Hematopoietic multipotent progenitor cell treated with erythropoietin and hydrocortisone succinate and interleukin-3 and kit ligand, for 4 days (in vitro differentiated cells): ENCODE data around the gene MATN3.
A peak's percentile ranks its signal among the peaks of the same experiment; 100 is the strongest.

Experiments used
- DNase-seq: peaks from one replicate; pipeline ENCODE4 v3.0.0-alpha.2; 2015

MATN3 gene, protein sequence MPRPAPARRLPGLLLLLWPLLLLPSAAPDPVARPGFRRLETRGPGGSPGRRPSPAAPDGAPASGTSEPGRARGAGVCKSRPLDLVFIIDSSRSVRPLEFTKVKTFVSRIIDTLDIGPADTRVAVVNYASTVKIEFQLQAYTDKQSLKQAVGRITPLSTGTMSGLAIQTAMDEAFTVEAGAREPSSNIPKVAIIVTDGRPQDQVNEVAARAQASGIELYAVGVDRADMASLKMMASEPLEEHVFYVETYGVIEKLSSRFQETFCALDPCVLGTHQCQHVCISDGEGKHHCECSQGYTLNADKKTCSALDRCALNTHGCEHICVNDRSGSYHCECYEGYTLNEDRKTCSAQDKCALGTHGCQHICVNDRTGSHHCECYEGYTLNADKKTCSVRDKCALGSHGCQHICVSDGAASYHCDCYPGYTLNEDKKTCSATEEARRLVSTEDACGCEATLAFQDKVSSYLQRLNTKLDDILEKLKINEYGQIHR

DNA sequence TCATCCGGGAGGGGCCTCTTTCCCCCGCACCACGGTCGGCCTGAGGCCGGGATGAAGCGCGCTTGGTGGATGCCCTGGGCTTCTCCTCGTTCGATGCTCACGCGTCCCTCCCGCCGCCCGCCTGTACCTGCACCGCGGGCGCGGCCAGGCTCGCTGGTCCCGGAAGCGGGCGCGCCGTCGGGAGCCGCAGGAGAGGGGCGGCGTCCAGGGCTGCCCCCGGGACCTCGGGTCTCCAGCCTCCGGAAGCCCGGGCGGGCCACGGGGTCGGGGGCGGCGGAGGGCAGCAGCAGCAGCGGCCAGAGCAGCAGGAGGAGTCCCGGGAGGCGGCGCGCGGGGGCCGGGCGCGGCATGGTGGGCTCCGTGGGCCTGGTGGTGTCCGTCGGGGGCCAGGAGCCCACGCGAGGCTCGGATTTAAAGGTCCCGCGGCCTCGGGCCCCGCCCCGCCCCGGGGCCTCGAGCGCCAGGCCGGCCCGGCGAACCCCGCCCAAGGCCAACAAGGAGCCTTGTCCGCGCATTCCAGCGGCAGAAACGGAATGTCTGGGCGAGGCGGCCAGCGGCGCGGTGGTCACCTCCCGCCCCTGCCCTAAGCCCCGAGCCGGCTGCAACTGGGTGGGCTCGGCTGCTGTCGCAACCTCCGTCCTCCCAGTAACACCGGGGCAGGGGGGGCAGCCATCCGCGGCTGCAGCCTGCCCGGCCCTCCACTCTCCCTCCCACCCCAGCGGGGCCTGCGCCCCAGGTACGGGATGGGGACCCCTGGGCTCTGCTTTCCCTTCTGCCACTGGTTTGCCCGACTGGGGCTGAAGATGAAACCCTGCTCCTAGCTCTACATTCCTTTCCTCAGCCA, at the start of gene MATN3:
Gene MATN3, minus strand, starts transcription at position 387 of the 844 bp plus-strand sequence. Its CDS starts 37 bp downstream, at position 350.
- no peak for DNase-seq

DNA sequence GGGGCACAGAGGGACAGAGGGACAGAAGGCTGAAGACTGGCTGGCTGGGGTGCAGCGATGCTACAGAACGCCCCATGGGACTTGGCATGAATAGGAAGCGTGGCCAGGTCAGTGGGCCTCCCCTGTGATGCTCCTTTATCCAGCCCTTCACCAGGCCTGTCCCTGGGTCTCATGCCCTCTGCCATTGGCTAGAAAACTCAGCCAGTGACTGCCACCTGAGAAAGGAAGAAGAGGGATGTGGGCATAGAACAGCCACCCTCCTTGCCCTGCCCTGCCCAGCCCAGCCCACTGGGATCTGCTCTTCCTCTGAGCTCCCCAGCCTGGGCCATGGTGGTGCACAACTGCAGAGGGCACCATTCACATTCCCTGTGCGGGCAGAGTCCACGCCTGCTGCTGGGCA, 49.5 kb upstream of the MATN3 start:
- DNase-seq = no peak

DNA sequence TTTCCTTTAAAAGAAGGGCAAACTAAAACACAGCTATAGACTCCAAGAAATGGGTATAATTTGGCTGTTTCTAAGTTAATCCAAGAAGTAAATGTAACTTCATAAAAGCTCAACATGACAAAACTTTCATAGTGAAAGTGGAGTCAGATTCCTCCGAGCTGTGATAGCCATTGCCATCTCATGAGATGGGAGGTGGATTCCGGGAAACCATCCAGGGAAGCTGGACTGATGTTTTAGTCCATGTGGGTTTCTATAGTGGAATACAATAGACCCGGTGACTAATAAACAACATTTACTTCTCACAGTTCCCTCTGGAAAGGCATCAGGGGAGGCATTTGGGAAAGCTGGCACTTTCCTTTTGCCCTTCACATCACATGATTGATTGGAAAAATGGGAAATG, 49.0 kb upstream of the MATN3 start:
- DNase-seq = no peak

DNA sequence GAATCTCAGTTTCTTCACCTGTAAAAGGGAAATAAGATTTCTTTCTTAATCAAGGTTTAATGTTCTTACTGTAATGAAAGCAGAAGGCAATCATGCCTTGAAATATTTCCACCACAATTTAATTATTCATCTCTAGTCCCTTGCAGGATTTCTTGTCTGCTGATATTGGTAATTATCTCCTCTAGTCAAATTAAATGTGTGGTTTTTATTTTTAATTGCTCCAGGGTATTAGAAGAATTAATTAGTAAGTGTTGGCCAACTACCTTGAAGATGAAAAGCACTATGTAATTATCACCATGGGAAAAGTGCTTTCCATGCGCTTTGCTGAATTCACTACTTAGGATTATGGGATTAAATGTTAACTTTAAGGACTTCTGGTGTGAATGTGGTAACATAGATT, 47.6 kb upstream of the MATN3 start:
- DNase-seq = no peak

DNA sequence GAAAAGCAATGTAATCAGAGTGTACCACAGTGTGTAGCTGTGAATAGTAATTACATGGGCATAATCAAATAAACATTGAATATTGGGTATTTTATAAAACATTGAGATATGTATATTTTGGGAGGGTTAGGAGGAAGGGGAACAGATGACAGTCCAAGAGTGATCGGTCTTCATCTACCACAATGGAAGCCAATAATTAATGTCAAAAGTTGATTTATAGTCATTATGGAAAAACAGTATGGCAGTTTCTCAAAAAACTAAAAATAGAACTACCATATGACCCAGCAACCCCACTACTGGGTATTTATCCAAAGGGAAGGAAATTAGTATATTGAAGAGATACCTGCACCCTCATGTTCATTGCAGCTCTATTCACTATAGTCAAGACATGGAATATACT, 44.8 kb upstream of the MATN3 start:
- DNase-seq = no peak

DNA sequence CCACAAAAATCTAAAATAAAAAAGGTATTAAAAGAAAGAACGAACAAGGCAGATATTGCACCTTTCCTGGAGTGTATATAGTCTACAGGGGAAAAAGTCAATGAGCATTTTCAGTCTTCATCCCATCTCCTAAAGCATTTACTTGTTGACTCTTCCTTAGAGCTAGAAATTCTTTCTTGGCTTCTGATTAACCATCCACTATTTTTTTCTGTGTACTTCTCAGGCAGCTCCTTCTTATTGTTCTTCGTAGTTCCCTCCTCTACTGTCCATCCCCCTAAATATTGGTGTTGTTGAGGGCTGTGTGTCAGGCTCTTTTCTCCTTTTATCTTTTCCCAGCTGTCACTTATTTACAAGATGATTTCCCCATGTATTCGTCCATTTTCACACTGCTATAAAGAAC, 42.5 kb upstream of the MATN3 start:
- DNase-seq = no peak

DNA sequence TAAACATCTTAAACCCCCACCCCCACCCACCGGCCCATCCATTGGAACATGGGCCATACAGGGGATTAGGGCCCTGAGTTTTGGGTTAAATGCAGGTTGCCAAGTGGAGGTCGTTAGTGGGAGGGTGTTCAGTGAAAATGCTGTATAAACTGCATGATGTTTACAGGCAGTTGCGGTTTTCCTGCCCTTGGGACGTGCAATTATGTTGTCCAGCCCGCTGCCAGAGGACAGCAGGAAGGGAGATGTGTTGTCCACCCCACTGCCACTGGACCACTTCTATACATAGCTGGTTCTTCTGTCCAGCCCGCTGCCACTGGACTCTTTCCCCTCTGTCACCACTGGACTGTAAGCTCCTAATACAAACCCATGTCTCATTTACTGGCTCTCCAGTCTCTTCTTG, 41.7 kb upstream of the MATN3 start:
- no peak for DNase-seq

DNA sequence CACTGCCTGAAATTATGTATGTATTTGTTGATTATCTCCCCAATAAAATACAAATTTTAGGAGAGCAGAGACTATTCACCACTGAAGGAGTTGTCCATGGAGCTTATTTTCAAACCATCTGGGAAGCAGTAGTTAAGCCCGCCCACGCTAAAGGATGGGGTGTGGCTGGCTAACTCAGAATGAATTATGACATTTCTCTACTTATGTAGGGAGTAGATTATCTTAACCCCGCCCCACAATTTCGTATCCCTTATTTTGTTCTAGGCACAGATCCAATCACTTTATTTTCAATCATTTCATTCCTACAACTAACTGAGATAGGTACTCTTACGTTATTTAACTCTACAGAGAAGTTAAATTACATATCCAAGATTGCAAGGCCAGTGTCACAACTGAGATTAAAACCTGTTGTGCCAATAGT, 40.4 kb upstream of the MATN3 start:
- peak; percentile 86 for DNase-seq

DNA sequence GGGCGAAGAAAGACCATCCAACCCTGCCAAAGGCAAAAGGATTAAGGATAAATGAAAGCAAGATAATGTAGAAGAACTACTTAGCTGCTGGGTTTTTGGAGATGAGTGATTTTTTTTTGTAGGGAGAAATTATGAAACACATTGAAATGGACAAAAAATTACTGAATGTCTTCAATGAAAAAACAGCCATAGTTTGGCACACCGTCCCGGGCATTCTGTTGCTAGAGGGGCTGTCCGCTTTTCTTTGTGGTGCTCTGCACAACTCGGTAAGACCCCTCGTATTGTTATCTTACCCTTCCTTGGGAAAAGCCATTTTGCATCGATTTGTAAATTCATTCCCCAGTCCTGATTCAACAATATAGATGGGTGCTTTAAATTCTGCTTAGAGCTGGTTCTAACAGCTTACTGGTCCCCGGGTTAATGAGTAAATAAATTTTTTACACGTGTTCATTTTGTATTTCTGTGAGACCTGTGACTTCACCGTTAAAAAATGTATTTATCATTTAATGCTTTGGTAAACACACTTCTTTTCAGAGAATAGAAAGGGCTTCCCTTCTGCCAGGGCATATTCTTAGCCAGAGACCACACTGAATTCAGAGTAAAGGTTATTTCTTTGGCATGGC, 39.9 kb upstream of the MATN3 start:
- no peak for DNase-seq

DNA sequence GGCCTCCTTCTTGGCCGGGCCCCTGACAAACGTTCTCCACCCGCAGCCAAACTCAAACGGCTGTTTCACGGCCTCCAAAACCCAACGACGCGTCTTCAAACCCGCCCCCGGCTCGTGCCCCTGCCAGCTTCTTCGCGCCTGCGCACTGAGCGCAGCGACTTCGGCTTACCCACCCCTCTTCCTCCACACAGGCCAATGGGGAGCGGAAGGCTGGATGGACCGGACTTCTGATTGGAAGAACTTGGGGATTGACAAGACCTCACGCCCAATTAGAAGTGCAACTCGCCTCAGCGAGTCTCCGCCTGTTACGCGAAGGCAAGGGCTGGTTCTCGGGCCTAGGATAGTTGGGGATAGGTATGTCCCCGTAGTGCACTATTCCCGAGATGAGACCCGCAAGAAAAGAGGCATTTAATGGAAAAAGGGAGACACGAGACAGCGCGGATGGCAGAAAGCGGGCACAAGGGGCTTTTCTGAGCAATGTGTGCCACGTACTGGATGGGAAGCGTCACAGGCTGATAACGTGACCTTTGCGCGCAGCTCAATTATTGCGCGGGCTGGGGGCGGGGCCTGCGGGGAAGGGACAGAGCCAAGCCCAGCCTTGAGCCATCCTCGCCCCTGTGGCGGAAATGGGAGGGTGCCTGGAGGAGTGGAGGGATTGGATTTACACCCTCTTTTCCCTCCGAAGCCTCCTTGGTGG, 39.2 kb upstream of the MATN3 start, which contains the start of gene LAPTM4A:
Gene LAPTM4A, minus strand, starts transcription at position 97 of the 697 bp plus-strand sequence. CDS start 108 bp downstream, outside the sequence.
- DNase-seq = peak; percentile 100

DNA sequence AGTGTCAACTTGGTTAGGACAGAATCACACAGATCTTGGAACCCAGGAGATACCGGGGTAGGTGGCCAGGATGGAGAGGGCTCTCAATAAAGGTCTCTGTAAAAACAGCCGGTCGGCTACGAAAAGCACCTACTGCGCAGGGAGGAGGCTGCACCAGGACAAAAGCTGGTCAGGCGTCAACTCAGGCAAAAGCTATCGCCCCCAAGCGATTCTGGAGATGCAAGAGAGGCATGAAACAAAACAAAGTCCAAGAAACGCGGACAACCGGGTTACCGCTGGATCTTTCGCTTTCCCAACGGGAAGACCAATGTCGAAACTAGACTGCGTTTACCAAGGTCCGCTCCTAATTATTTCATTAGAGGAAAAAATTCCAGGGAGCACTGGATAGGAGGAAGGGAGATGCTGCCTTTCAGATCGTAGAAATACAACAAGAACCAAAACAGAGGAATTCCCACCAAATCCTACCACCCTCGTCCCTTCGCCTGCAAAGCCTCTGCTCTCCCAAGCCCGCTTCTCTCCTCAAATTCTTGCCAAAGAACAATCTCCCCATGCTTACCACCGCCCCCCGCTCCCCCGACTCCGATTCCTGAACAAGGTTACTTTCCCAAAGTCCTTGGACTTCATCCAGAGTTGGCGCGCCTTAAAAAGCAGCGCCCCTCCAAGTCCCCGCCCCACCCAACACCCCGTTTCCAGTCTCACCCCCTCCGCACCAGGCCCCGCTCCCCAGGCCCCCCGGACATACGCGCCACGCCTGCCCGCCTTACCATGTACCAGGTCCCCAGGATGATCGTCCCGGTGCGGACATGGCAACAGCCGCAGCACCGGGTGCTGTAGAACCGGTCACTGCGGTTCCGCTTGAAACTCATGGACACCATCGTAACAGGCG, 38.4 kb upstream of the MATN3 start:
- DNase-seq = peak; percentile 78

DNA sequence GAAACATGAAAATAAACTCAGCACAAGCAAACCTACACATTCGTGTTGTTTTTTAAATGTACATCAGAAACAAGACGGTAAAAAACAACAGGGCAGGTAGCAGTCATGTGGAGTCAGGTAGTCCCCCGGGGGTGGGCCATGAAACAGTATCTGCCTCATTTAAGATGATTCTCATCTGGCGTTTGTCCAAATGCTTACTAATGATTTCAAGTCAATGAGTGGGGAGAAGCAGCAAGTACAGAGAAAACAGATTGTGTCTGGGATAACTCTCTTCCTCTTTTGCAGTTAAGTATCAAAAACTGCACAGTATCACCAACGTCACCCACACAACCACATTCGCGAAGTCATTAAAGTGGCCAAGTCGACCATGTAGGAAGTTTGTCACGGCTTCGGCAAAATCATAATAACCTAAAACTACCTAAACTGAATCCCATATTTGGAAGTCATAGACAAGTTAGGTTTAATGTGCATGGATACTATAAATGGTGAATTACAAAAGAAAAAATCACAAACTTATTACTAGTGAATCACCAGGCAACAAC, 37.7 kb upstream of the MATN3 start:
- peak; percentile 94 for DNase-seq

DNA sequence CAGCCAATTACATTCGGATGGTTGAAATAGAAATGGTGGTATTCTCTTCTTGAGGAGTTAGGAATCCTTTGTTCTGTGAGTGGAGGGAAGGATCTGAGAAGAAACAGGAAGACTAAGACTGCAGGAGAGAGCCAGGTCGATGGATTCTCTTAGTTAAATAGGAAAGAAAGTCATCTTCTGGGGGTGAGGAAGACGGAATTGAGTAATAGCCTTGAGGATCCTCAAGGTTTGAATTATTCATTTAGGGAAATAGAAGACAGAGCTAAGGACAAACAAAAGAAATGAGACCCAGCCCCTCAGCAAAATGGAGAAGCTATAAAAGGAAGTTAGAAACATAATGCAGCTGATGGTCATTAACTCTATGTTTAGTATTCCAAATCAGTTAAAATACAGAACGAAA, 37.2 kb upstream of the MATN3 start:
- peak; percentile 59 for DNase-seq

DNA sequence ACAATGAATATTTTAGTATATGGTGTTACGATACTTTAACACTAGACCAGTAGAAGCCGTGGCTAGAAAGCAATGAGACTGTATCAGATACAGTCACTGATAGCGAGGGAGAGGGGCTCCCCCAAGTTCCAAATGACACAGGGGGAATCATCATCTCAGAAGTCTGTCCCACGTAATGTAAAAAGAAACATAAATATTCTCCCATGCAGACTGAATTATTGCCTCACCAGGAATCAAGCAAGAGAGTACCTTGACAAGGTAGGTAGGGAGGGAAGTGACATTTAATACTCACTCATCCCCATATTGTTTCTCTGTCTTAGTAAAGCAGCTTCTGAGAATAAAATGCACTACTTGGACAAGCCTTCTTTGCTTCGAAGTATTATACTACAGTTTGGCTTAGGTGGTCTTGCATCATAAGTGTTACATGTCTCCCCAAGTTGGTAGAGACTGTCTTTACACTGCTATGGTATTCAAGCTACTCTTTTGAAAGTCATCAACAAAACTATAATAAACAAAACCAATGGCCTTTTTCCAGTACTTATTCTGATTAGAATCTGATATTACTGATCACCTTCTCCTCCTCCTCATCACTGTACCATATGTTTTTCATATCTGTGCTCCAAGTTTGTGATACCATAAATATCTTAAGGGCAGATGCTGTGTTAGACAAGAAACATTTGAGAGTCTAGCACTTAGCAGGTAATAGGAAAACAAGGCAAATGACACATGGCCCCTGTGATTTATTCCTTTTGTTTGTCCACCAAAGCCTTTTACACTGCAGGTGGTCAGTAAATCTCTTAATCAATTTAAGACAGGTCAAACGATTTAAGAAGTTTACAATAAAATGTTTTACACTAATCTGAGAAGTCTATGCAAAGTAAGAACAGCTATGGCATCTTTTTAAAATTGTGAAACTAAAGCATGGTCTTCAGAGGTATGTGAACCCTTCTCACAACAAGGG, 36.3 kb upstream of the MATN3 start:
- no peak for DNase-seq

DNA sequence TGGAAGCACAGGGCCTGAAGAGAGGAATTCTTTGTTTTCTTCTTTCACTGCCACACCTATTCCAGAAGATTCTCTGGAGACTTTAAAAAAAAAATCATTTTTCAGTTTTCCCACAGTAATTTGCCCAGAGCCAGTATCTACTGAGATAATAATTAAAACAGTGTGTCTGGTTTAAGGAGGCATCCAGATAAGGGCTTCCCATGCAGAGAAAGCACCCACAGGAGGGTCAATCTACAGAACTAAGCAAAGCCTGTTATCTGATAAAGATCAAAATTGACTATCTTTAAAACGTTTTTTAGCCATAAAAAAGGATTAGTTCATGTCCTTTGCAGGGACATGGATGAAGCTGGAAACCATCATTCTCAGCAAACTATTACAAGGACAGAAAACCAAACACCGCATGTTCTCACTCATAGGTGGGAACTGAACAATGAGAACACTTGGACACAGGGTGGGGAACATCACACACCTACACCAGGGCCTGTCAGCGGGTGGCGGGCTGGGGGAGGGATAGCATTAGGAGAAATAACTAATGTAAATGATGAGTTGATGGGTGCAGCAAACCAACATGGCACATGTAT, 33.3 kb upstream of the MATN3 start:
- peak; percentile 26 for DNase-seq

DNA sequence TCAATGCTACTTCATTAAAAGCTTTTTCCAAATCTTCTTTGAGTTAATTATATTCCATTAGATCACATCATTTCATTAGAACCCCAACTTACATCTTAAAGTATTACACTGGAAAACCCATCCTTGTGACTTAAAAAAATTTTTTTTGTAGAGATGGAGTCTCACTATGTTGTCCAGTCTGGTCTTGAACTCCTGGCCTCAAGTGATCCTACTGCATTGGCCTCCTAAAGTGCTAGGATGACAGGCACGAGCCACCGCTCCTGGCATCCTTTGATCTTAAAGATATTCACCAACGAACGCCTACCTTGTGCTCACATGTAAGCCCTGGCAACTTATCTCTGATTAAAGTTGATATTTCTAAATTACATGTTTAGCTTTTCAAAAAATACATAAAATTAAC, 32.3 kb upstream of the MATN3 start:
- no peak for DNase-seq

DNA sequence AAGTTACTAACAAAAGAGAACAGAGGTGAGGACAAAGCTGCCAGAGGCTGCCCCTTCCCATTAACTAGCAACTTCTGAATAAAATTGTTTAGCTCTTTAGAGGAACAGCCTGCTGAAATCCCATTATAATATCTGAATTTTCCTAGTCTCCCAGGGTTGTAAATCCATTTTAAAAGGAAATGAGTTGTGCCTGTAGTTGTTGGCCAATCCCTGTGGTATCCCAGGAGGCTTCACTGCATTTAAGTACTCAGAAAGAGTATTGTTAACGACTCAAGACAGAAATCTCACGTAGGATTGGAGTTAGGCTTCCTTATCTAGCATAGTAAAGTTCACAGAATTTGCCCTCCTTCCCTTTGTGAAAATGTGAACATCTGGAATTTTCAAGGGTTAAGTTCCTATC, 30.1 kb upstream of the MATN3 start:
- DNase-seq = no peak

DNA sequence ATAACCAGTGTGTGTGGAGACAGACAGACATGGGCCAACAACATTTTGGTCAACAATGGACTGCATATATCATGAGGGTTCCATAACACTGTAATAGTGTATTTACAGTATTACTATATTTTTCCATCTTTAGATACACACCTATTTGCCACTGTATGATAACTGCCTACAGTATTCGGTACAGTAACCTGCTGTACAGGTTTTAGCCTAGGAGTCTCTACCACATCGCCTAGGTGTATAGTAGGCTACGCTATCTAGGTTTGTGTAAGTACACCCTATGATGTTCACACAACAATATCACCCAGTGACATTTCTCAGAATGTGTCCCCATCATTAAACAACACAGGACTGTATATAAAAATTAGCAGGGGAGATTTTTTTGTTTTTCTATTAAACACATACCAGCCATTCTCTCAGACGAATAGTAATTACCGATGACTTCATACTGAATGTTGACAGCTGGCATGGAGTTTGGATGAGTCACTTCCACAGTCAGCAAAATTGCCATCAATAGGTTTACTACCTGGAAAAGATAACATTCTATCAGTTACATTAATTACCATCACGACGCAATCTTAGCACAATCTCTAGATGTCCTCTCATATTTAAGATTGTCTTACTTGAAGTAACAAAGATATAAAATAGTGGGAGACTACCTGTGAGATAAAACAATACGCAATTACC, 28.2 kb upstream of the MATN3 start:
- no peak for DNase-seq

DNA sequence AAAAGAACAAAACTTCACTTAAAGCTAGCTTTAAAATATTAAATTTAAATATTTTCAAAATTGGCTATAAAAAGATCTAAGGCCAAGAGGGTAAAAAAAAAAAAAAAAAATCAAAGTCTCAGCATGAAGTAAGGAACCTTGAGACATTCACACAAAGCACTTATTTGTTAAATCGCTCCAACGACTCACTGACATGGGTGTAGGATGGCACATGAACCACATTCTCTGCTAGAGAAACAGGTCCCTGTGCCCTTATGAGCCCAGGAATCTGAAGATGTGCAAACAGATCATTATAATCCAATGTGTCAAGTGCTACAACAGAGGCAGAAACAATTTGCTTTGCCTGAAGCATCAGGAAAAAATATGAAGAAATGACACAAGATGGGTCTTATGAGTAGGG, 25.2 kb upstream of the MATN3 start:
- no peak for DNase-seq
